Right lobe of liver (tissue), 6 donors: ENCODE results near the gene SH3RF3. TPM values are rescaled to one million over a fixed set of nuclear protein-coding genes. Genes with fewer than 3 reads are reported as not detected.

ENCODE experiments used
- ATAC-seq, 4 donors: fragments of 200-7000 bp; cut with Tn5 transposase; one replicate each; pipeline ENCODE4 v1.9.1; 2020; ENCODE audit warnings: mild to moderate bottlenecking in 4 of 4, moderate library complexity in 4 of 4
- DNase-seq, 3 donors: peaks; one replicate each; pipeline ENCODE4 v3.0.0-alpha.2; 2020
- H3K27ac ChIP-seq, 3 donors: fragments of 200-600 bp; one replicate each; pipeline ENCODE4 v1.8.0; 2022
- H3K27me3 ChIP-seq, 2 donors: fragments of 200-600 bp; one replicate each; pipeline ENCODE4 v1.8.0; 2022
- H3K36me3 ChIP-seq, 4 donors: fragments of 200-600 bp; sonication (generic) in 1 of 4; one replicate each; pipeline versions ENCODE4 v1.5.1 to v1.8.0; 2017 to 2022; ENCODE audit warnings: control low read depth in 1 of 4
- H3K4me1 ChIP-seq, 4 donors: fragments of 200-600 bp; sonication (generic) in 1 of 4; one replicate each; pipeline versions ENCODE4 v1.5.1 to v1.8.0; 2017 to 2022; ENCODE audit warnings: control low read depth in 1 of 4
- H3K4me3 ChIP-seq, 3 donors: fragments of 200-600 bp; one replicate each; pipeline ENCODE4 v1.8.0; 2022
- H3K9me3 ChIP-seq, 4 donors: fragments of 200-600 bp; sonication (generic) in 1 of 4; one replicate each; pipeline versions ENCODE4 v1.5.1 to v1.8.0; 2017 to 2022; ENCODE audit warnings: control low read depth in 1 of 4
- CTCF ChIP-seq, 4 donors: fragments of 200-600 bp in 3 of 4; fragments of 450-650 bp in 1 of 4; IDR thresholded peaks; one replicate each; pipeline versions ENCODE4 v1.5.1 to v1.8.0; 2016 to 2022; ENCODE audit warnings: antibody characterized with exemption in 4 of 4, mild to moderate bottlenecking in 2 of 4
- POLR2A ChIP-seq: fragments of 450-650 bp; IDR thresholded peaks from one replicate; pipeline ENCODE4 v1.6.1; 2017; ENCODE audit warnings: antibody characterized with exemption, mild to moderate bottlenecking
- WGBS: methylation state at CpG from one replicate; pipeline ENCODE4 v1.1.6; 2018; ENCODE audit warnings: low coverage, low lambda C conversion rate; ENCODE audit not compliant: insufficient coverage; ENCODE audit errors: missing lambda C conversion rate; 5-methylcytosine and 5-hydroxymethylcytosine counted together
- intact Hi-C, 2 donors: fragments of 100-400 bp; cut with DNase I; formaldehyde crosslinking; loops; one replicate each; pipeline versions ENCODE4 v1.11.2 to v1.14.1; 2022
- total RNA-seq, 6 experiments: library from RNA; depleted of rRNA in 2 of 6; stranded (reverse); fragments of >200 nt in 2 of 6; fragmentation: NEBNext Ultra II Directional in 3 of 6; extraction: Animal tissue kit (Norgen Biotek cat#: 25700) in 3 of 6; gene quantifications; one replicate each; pipeline versions ENCODE4 v1.1.0 to v1.2.4, GENCODE V29; 2016 to 2023
- donor health status: DM: no; HTN: yes; CAD: no.
- donor health status: DM: no; HTN: no; CAD: no.
- donor health status: DM: no; HTN: no; CAD: no.
- donor health status: DM: no; HTN: yes; CAD: no.
- donor health status: DM: no; HTN: yes; CAD: no.

SH3RF3 gene
- total RNA-seq, 6 experiments from 2014 or later, result 0.68 to 1.6 (median 1.2) TPM

- H3K36me3 ChIP-seq, result no peaks in the 10 kb centered on the region
- H3K4me3 ChIP-seq, result no peak overlapping the region
- no peaks in the 10 kb centered on the region for H3K27me3 ChIP-seq
- peaks cover 0 to 13% (median 2%) of the 10 kb centered on the region in 4 donors for H3K4me1 ChIP-seq
- ATAC-seq (no peak), DNase-seq (no peak)
- intact Hi-C loops, result no loop called here
- H3K9me3 ChIP-seq, result no peaks in the 10 kb centered on the region
- no peak for TF ChIP-seq POLR2A
- no peak for TF ChIP-seq CTCF (IDR thresholded peaks at IDR 0.05)
- 79% methylated on average over 5 of the region's 8 CpGs for WGBS
- no peak overlapping the region for H3K27ac ChIP-seq
These were observed 327.8 kb downstream of the SH3RF3 start for GRCh38 chr2:109456776-109457175.

DNA sequence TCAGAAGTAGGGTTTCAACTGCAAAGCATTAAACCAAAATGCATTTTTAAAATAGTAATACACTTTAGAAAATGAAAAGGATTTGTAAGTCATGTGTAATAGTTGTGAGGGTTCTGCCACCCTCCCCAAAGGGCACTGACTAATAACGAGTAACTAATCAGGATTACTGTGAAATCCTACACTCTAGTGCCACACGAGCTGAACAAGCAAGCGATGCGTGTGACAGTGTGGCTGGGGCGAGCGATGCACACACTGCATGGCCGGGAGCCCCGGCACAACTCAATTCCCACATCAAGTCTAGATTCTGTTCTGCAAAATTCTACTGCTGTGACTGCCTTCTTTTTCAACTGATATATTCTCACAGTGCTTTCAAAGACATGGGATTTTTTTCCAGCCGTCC is 328.4 kb downstream of the SH3RF3 start:
- intact Hi-C loops, result no loop called here
- H3K4me1 ChIP-seq, result peaks cover 0 to 12% (median 2%) of the 10 kb centered on the region in 4 donors
- H3K9me3 ChIP-seq, result no peaks in the 10 kb centered on the region
- whole genome bisulfite sequencing, result 70% methylated on average over 3 of the region's 9 CpGs
- no peaks in the 10 kb centered on the region for H3K36me3 ChIP-seq
- H3K4me3 ChIP-seq, result no peak overlapping the region
- TF ChIP-seq CTCF (IDR thresholded peaks at IDR 0.05) (no peak), POLR2A (no peak)
- no peak for ATAC-seq
- no peaks in the 10 kb centered on the region for H3K27me3 ChIP-seq
- no peak overlapping the region for H3K27ac ChIP-seq
- DNase-seq, result peak in 1 of 3 donors; percentile 14

- H3K9me3 ChIP-seq, result no peaks in the 10 kb centered on the region
- no peak overlapping the region for H3K27ac ChIP-seq
- DNase-seq (no peak), ATAC-seq (no peak)
- intact Hi-C loops, result no loop called here
- peaks cover 0 to 12% (median 2%) of the 10 kb centered on the region in 4 donors for H3K4me1 ChIP-seq
- no peak overlapping the region for H3K4me3 ChIP-seq
- no peaks in the 10 kb centered on the region for H3K27me3 ChIP-seq
- no peaks in the 10 kb centered on the region for H3K36me3 ChIP-seq
- TF ChIP-seq POLR2A (no peak), CTCF (IDR thresholded peaks at IDR 0.05) (no peak)
- WGBS, result 54% methylated on average over 4 of the region's 7 CpGs
These were observed 328.8 kb downstream of the SH3RF3 start for GRCh38 chr2:109457794-109458193.

GRCh38 chr2:109458512-109458911 is 329.5 kb downstream of the SH3RF3 start:
- DNase-seq (peak in 1 of 3 donors; percentile 17), ATAC-seq (no peak)
- Histone ChIP-seq H3K9me3 (no peaks in the 10 kb centered on the region), H3K27ac (no peak overlapping the region), H3K36me3 (no peaks in the 10 kb centered on the region), H3K4me1 (peaks cover 0 to 6% (median 2%) of the 10 kb centered on the region in 4 donors), H3K4me3 (no peak overlapping the region), H3K27me3 (no peaks in the 10 kb centered on the region)
- TF ChIP-seq POLR2A (no peak), CTCF (IDR thresholded peaks at IDR 0.05) (no peak)
- 70% methylated on average over 1 of the region's 1 CpG for WGBS
- intact Hi-C loops, result no loop called here

DNA sequence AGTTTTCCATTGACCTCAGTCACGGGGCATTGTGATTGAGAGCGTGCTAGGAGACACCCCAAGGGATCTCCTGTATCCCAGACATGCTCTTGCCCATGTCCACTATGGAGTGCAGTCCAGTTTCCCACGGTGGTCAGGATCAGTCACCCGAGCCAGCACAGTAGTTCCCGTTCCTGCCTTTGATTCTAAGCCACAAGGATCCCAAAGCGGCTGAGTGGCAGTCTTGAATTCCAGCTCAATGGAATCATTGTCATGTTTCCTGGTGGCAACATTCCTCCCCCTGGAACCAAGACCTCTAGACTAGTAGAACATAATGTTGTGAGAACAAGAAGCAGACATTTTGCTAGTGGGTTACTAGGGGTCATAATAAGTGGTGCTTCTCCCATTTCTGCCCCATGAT is 330.5 kb downstream of the SH3RF3 start:
- no peaks in the 10 kb centered on the region for H3K27me3 ChIP-seq
- H3K9me3 ChIP-seq, result no peaks in the 10 kb centered on the region
- ATAC-seq (no peak), DNase-seq (no peak)
- H3K36me3 ChIP-seq, result no peaks in the 10 kb centered on the region
- H3K4me3 ChIP-seq, result no peak overlapping the region
- no peak overlapping the region for H3K27ac ChIP-seq
- no peaks in the 10 kb centered on the region for H3K4me1 ChIP-seq
- no peak for TF ChIP-seq CTCF (IDR thresholded peaks at IDR 0.05)
- no peak for TF ChIP-seq POLR2A
- WGBS, result 80% methylated on average over 2 of the region's 6 CpGs
- intact Hi-C loops, result no loop called here
